SIG-M5 (cell line): ENCODE results near the gene FCMR.

Experiments used
- DNase-seq: peaks from one replicate; lab custom pipeline; 2025; lab: John Stamatoyannopoulos, UW

Gene FCMR

DNA sequence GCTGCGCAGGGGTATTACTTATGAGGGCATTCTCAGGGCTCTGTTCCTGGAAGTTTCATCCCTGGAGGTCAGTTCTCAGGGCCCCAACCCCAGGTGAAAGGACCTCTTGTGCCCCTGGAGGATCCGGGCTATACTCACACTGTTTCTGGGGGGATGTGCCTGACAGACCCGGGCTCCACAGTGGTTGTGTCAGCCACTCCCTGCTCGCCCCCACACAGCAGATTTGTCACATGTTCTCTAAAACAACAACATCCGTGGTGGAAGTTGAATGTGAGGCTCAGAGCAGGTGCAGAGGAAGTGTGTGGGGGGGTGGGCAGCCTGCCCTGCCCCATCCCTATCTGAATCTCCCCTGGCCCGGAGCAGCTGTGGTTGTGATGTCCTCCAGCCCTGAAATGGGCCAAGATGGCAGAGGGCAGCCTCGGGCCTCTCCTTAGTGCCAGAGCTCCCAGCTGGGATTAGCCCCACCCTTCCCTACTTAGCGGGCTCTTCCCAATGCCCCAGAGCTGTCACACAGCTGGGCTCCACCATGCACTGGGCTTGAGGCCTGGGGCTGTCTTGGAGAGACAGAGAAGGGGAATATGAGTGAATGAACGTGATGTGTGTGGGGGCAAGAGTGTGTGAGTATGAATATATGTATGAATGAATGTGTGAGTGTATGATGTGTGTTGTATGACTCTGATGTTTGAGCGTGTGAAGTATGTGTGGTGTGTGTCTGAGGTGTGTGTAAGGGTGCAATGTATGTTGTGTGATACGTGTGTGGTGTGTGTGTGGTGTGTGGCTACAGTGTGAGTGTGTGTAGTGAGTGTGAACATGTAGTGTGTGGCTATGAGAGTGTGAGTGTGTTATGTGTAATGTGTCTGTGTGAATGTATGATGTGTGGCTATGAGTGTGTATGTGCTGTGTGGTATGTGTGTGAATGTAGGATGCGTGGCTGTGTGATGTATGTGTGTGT lies 1.5 kb upstream of the FCMR start:
- no peak for DNase-seq

DNA sequence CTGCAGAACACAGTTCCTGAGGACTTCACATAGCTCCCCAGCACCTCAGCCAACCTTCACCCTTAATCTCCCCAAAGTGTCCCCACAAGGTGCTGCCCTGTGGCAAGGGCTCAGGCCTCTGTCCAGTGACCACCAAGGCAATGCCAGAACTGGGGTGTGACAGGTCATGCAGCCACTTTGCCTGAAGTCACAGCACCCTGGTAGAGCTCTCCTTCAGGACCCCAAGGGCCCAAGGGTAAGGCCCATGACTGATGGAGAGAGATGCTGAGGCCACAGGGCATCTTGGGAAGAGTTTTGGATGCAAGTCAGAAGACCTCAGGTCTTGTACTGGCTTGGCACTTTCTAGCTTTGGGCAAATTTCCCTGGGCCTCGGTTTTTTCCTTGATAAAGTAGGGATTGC lies 783 bp upstream of the FCMR start:
- no peak for DNase-seq

DNA sequence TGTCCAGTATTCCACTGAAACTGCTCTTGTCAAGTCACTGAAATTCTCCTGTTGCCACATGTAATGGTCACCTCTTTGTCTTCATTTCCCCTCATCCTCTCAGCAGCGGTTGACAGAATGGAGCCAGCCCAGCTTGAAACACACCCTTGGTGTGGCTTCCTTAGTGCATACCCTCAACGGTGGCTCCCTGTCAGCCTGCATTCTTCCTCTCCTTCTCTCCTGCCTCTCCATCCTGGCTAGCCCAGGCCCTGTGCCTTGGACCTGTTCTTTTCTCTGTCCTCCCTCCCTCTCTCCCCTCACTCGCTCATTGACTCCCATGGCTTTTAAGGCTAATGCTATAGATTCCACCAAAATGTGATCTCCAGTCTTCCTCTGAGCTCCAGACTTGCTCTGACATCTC lies 3.7 kb downstream of the FCMR start:
- no peak for DNase-seq

DNA sequence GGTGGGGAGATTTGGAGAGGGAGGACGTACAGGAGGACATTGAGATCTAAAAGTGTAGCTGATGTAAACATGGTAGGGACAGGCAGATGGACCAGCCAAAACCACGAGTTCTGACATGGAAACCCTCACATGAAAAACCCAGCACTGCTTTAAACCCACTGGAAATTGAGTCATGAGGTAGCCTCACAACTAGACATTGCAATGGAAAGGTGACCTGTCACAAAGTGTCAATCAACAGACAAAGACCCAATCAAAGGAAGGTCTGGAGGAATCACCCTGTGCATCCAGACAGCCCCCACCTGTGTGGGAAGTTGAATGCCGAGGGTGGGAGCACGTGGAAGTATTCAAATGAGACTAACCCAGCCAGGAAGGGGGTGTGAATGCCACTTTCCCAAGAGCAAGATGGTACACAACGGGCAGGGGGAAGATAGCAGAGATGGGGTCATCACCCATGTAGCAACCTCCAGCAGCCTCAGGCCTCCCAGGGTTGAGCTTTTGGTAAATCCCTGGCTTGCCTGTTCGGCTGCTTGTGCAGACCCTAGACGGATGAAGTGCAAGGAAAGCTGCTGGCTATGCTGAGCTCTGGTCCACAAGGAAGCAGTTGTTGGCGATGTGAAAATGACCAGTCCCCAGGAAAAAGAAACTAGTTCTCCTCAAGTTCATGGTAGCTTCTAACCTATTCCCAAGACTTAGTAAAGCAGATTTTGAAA lies 5.6 kb downstream of the FCMR start:
- DNase-seq = no peak

DNA sequence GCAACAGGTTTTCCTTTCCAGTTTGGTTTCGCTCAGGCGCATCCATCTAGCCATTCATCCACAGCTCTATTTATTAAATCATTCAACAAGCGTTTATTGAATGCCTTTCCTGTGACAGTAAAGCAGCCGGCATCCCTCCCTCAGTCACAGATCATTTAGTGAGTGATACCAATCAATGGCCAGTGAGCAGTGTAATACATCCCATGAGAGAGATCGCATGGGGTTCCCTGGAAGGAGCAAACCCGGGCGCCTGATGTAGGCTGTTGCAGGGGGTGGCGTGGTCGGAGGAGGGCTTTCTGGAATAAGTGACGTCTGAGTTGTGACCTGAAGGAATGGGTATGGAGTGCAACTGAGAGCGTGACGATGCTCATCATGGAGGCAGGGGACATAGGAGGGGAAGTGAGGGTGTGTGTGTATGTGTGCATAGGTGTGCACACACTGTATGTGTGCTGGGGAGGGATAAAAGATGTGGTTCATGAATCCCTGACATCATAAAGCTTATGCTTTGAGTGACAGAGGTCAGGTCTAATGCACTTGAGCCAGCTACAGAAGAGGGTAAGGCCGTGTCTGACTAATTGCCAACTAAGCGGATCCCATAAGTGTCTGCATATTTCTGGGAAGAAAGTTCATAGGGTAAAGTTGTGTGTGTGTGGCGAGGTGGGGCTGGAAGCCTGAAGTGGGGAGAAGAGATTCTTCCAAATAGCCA lies 6.6 kb downstream of the FCMR start:
- DNase-seq = no peak

DNA sequence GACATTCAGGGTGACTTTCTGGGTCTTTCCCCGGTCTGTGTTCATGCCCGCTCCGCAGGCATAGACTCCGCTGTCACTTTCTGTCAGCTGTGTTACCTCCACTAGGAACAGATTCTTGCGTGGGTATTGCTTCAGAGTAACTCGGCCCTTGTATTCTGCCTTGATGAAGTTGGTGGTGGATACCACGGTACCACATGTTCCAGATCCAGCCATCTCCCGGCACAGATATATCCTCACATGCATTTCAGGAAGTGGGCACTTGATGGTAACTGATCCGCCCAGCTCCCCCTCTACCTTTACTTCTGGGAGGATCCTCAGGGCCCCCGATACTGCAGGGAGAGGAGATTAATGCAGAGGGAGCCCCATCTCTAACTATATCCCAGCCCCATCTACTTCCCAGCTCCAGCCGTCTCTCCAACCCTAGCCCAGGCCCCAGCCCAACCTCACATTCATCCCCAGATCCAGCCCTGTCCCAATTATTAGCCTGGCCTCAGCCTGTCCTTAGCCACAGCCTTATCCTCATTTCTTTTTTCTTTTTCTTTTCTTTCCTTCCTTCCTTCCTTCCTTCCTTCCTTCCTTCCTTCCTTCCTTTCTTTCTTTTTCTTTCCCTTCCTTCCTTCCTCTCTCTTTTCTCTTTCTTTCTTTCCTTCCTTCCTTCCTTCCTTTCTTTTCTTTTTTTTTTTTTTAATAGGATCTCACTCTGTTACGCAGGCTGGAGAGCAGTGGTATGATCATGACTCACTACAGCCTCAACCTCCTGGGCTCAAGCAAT lies 7.8 kb downstream of the FCMR start:
- no peak for DNase-seq

DNA sequence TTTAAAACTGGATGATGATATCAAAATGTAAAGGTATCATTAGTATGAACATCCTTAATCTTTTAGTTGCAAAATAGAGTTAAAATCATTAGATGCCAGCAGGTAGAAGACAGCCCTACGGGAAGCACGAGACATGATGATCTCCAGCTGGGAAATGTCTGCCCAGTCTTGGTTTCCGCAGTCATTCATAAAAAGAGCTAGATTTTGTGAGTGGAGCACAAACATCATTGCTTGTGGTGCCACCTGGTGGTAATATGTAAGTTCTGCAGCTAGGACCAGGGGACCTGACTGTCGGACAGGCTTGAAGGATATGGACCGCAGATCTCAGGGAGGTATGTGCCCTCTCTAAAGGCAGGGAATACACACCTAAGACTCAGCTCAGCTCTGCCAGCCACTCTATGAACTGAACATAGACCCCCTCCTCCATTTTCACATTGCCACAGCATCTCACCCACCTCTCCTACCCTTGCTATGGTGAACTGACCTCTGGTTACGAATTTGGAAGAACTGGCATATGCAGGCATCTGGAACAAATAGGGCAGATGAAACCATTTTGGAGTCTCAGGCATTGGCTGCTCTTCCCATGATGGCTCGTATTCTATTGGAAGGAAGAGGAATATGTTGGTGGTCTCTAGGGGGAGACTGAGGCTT lies 9.2 kb downstream of the FCMR start:
- DNase-seq = no peak

DNA sequence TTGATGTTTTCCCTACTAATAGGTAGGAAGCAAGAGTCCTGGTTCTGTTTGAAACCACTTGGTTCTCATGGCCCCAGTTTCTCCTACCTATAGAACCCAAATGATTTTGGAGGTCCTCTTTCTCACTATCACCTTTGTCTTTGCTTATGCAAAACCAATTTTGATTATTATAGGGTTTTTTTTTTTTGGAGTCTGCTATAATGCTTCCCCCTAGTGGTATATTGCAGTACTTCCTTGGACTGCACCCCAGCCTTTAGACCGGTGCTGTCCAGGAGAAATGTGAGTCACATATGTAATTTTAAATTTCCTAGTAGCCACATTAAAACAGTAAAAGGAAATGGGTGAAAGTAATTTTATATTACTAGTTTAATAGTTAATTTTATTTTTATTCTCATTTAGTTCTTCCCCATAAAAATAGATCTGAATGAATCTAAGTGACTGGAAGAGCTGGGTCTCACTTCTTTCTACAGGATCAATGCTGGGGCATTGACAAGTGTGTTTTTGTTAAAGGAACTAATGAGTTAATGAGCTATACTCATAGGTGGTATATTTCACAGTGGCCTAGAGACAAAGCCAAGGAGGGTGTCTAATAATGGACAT lies 10.6 kb downstream of the FCMR start:
- no peak for DNase-seq

DNA sequence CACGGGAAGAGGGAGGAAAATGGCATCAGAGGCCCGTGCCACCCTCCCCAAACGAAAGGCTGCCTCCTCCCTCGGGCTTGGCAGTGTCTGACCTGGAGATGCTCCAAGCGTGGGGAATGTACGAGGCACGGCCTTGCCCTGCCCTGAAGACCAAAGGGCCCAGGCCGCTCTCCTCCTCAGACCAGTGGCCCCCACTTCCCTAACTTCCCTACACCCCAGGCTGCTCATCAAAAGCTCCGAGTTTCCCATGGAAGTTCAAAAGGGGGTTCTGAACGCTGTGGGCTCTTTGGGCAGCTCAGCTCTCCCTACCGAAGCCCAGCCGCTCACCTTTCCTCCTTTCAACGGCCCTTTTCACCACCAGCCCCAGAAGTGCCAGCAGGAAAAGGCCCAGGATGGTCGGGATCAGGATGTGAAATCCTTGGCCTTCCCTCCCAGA lies 11.8 kb downstream of the FCMR start:
- DNase-seq = no peak

DNA sequence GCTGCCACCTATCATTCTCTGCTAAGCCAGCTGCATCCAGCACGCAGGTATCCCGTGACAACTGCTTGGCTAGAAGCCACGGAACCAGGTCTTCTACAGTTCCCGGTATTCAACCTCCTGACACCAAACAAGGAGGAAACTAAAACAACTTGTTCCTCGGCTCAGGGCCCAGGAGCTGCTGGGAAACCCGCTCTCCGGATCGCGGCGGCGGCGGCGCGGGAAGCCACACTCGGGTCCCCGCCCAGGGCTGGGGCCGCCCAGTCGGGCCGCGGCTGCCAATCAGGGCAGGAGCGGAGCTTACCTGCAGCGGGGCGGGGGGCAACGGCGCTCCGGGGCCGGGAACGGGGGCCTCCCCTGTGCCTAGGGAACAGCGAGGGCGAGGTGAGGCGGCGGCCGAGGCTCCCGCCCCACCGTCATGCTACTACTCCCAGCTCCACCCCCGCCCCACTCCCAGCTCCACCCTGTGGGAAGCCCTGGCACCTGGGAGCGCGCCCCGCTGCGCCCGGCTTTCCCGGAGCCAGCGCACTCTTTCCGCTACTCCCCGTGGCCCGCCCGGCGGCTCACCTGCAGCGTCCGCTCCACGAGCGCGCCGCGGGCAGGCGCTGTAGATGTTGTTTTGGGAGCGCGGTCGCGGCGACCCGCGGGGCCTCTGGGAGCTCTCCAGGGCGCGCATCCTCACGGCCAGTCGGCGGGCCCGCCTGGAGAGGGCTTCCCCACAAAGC lies 12.4 kb downstream of the FCMR start:
- DNase-seq = no peak

DNA sequence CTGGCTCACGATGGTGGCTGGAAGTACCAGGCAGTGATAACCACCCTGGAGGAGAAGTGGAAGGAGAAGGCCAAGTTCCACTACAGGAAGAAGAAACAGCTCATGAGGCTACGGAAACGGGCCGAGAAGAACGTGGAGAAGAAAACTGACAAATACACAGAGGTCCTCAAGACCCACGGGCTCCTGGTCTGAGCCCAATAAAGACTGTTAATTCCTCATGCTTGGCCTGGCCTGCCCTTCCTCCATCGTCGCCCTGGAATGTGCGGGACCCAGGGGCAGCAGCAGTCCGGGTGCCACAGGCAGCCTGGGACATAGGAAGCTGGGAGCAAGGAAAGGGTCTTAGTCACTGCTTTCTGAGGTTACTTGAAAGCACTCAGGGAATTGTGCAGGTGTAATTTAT lies 13.7 kb downstream of the FCMR start:
- DNase-seq = no peak

DNA sequence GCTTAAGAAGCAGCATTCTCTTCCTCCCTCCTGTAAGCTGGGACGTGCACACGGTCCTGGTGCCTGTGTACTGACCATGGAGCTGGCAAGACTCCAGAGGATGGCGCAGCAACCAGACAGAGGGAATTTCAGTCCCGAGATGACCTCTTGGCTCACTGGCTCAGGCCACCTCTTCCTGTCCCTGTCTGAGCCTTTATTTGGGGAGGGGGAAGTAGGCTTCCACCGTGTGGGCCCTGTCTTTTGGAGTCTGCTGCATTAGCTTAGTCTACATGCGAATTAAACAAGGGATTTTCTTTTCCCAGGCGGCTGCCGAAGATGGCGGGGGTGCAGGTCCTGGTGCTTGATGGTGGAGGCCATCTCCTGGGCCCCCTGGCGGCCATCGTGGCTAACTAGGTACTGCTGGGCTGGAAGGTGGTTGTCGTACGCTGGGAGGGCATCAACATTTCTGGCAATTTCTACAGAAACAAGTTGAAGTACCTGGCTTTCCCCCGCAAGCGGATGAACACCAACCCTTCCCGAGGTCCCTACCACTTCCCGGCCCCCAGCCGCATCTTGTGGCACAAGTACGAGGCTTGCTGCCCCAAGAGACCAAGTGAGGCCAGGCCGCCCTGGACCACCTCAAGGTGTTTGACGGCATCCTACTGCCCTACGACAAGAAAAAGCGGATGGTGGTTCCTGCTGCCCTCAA lies 14.3 kb downstream of the FCMR start:
- DNase-seq = no peak

DNA sequence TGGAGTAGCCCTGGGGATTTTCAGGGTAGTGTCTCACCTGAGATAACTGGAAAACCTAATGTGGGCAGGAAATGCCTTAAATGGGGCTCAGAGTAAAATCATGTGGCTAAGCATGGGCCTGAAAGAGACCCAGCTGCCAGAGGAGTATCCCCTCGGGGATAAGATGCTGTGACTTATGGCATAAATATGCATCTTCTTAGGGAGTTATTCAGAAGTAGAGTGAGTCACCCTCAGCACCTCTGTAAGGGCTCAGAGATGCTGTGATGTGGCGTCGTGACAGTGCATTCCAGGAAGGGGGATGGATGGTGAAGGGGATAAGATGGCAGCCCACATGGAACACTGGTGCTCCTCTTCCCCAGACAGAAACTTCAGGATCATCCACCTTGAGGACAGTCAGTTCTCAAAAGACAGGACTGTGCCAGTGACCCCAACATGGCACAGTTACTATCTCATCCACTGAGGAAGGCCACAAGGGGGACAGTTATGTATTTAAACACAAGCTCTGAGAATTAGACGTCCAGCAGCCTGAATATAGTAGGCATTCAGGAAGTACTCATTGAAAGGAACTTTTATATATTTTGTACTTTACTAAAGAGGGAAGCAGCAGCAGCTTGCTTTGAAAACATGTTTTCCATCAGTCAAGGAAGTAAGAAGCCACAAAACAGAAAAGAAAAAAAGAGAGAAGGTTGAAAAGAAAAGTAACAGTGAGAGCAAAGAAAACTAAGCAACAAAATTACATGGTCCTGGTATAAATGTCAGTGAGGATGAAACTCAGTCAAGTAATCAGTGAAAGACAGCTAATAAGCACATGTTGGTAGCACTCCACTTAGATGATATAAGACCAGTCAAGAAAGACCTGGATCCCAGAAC lies 16.2 kb downstream of the FCMR start:
- DNase-seq = no peak

DNA sequence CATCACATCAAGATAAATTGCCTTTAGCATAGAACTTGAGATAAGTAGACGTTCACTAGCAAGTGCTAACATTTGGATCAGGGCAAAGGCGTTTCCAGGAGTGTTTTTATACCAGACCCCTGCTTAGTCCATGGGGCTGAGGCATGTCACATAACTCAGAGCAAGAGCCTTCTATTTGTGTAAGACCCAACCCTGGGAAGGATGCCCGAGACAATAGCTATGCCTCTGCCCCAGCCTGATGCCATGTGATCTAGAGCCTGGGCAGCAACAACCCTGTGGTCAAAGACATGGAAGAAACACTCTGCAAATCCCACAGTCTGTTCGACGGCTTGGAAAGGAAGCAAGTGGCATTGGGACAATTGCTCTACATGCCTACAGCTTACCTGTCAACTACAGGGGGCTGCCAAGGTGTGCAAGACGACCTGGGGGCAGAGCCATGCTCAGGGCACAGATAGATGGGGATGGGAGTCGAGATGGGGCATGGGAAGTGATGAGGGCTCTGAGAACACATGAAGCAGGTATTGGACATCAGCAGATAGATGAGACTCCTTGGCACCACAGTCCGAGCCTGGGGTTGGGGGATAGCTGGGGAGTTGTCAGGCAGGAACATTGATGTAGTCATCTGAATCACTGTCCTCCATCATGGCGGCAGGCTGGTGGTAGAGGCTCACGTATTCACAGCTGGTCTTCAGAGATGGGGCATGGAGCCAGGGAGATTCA lies 17.2 kb downstream of the FCMR start:
- DNase-seq = no peak

DNA sequence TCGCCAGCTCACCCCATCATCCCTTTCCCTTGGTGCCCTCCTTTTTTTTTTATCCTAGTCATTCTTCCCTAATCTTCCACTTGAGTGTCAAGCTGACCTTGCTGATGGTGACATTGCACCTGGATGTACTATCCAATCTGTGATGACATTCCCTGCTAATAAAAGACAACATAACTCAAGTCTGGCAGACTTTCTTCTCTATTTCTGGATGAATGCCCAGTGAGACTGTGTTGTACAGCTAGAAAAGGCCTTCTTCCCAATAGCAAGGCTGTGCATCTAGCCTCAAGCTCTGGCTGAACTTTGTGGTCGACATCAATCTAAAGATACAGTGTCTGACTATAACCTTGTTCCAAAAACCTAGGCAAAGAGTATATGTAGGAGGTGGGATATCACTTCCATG lies 18.1 kb downstream of the FCMR start:
- no peak for DNase-seq

DNA sequence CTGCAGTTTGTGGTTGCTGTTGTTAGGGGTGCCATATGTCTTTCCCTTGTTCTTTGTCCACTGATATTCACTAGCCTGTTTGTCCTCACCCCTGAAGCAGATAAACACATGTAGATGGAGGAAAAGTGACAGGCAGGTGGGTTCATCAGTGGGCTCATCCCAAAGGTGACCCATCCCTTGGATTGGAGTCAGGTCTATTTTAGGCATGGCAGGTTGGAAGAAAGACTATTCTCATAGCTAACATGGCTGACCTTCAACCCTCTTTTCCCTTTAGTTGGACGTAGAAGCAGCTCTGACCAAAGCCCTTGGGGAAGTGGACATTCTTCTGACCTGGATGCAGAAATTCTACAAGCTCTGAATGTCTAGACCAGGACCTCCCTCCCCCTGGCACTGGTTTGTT lies 19.0 kb downstream of the FCMR start:
- no peak for DNase-seq

DNA sequence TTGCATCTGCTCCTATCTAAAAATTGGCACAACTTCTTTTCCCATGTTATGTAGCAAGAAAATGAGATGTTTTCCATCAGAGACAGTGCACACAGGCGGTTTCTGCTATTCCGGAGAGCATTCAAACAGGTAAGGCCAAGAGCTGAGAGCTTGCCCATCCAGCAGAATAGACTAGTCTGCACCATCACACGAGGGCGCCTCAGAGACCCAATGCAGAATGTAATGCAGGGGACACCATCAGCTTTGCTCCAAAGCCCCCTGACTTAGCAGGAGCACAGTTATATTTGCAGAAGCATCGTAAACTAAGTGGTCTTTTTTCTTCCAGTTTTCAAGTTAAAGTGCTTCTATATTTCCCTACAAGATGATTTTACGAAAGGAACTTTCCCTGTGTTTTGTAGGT lies 19.8 kb downstream of the FCMR start:
- no peak for DNase-seq

DNA sequence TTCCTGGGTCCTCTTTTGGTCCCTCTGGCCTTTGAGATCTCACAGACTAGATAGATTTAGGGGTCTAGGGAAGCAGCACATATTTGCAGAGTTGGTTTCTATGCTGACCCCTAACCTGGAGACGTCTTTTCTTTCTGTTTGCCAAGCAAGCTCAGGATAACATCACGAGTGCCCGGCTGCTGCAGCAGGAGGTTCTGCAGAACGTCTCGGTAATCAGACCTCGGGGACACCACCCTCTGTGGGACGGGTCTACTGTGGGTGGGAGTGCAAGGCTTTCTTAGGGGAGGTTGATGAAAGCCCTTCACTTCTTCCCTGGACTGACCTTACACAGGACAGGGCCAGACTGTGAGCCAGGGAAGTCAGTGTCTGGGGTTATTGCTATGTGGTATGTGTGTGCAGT lies 21.6 kb downstream of the FCMR start:
- DNase-seq = no peak
